B cell (primary cell): ENCODE data around the gene TREML2. TPM values are rescaled to one million over a fixed set of nuclear protein-coding genes. Genes with fewer than 3 reads are reported as not detected.

ENCODE experiments used
- ATAC-seq: fragments of 200-7000 bp; cut with Tn5 transposase; one replicate; pipeline ENCODE4 v1.10.0; 2021; ENCODE audit warnings: low read depth, mild to moderate bottlenecking, moderate number of reproducible peaks, moderate library complexity
- CTCF ChIA-PET: fragments of 350-600 bp; sonication (Branson Sonifier 250); formaldehyde crosslinking; loops from one replicate; lab custom pipeline; 2021; ENCODE audit warnings: antibody characterized with exemption, inconsistent platforms; lab: Charles Lee
- POLR2A ChIA-PET: fragments of 350-600 bp; sonication (Branson Sonifier 250); formaldehyde crosslinking; loops from one replicate; lab custom pipeline; 2021; ENCODE audit warnings: antibody characterized with exemption; lab: Charles Lee
- DNase-seq: peaks from one replicate; pipeline ENCODE4 v3.0.0; 2013
- H2AFZ ChIP-seq: 2 replicates; pipeline ENCODE4 v1.6.1; 2012; ENCODE audit warnings: mild to moderate bottlenecking, low read depth, low read length; ENCODE audit not compliant: insufficient read depth, poor library complexity, severe bottlenecking
- H3K27ac ChIP-seq, 2 donors: 1 replicate in 1 of 2; 2 replicates in 1 of 2; pipeline ENCODE4 v1.5.1; 2012 to 2013; ENCODE audit warnings: low read length in 2 of 2, mild to moderate bottlenecking in 2 of 2, moderate library complexity in 1 of 2
- H3K27me3 ChIP-seq, 4 experiments: fragments of 200-600 bp in 1 of 4; sonication (generic) in 1 of 4; replicated peaks in 1 of 4; 1 replicate in 2 of 4; 2 replicates in 2 of 4; pipeline versions ENCODE4 v1.6.1 to v1.7.0; 2013 to 2016; ENCODE audit warnings: low read length in 3 of 4, mild to moderate bottlenecking in 2 of 4, mixed read lengths in 1 of 4, moderate library complexity in 1 of 4; ENCODE audit not compliant: insufficient read depth in 4 of 4, control insufficient read depth in 3 of 4; ENCODE audit errors: control extremely low read depth in 1 of 4
- H3K36me3 ChIP-seq, 2 experiments: replicated peaks in 1 of 2; 1 replicate in 1 of 2; 2 replicates in 1 of 2; pipeline versions ENCODE4 v1.6.1 to v1.7.1; 2013; ENCODE audit warnings: low read length in 1 of 2; ENCODE audit not compliant: insufficient read depth in 2 of 2, control insufficient read depth in 1 of 2; ENCODE audit errors: control extremely low read depth in 1 of 2, extremely low read depth in 1 of 2
- H3K4me1 ChIP-seq, 2 donors: fragments of 200-600 bp in 1 of 2; sonication (generic) in 1 of 2; 1 replicate in 1 of 2; 2 replicates in 1 of 2; pipeline versions ENCODE4 v1.5.1 to v1.6.1; 2013 to 2017; ENCODE audit warnings: low read length in 2 of 2; ENCODE audit not compliant: control insufficient read depth in 2 of 2, insufficient read depth in 2 of 2
- H3K4me2 ChIP-seq: replicated peaks from 2 replicates; pipeline ENCODE3; 2012; ENCODE audit warnings: mild to moderate bottlenecking, low read depth, low read length; ENCODE audit not compliant: poor library complexity, severe bottlenecking
- H3K4me3 ChIP-seq, 5 experiments: fragments of 200-600 bp in 1 of 5; sonication (generic) in 1 of 5; 1 replicate in 3 of 5; 2 replicates in 2 of 5; pipeline versions ENCODE4 v1.5.1 to v1.7.0; 2011 to 2016; ENCODE audit warnings: low read length in 4 of 5, mild to moderate bottlenecking in 4 of 5, low read depth in 2 of 5, control low read depth in 1 of 5, moderate library complexity in 1 of 5; ENCODE audit not compliant: insufficient read depth in 1 of 5; ENCODE audit errors: control extremely low read depth in 1 of 5, extremely low read depth in 1 of 5
- H3K79me2 ChIP-seq: fragments of 200-600 bp; sonication (generic); one replicate; pipeline ENCODE4 v1.6.0; 2016; ENCODE audit warnings: low read length; ENCODE audit not compliant: control insufficient read depth, insufficient read depth
- H3K9ac ChIP-seq: fragments of 200-600 bp; sonication (generic); 2 replicates; pipeline ENCODE4 v1.6.1; 2017; ENCODE audit warnings: mild to moderate bottlenecking, low read length, moderate library complexity
- H3K9me3 ChIP-seq, 3 donors: one replicate each; pipeline versions ENCODE4 v1.6.1 to v1.7.1; 2013; ENCODE audit warnings: low read length in 2 of 3; ENCODE audit not compliant: control insufficient read depth in 2 of 3, insufficient read depth in 1 of 3; ENCODE audit errors: control extremely low read depth in 1 of 3
- H4K20me1 ChIP-seq: 2 replicates; pipeline ENCODE4 v1.6.0; 2012; ENCODE audit warnings: mild to moderate bottlenecking, low read length; ENCODE audit not compliant: insufficient read depth, control insufficient read depth, poor library complexity, severe bottlenecking
- H3K27ac Mint-ChIP-seq: one replicate; pipeline ENCODE4 v1.8.0; 2021; ENCODE audit warnings: mixed read lengths
- H3K27me3 Mint-ChIP-seq: one replicate; pipeline ENCODE4 v1.8.0; 2021; ENCODE audit warnings: mixed read lengths
- H3K4me1 Mint-ChIP-seq: one replicate; pipeline ENCODE4 v1.8.0; 2021; ENCODE audit warnings: mixed read lengths
- H3K4me3 Mint-ChIP-seq: one replicate; pipeline ENCODE4 v1.8.0; 2021; ENCODE audit warnings: mixed read lengths
- H3K9me3 Mint-ChIP-seq: one replicate; pipeline ENCODE4 v1.8.0; 2022; ENCODE audit warnings: mixed read lengths; ENCODE audit not compliant: insufficient read depth
- CTCF ChIP-seq: fragments of 200-600 bp; IDR thresholded peaks from one replicate; pipeline ENCODE4 v1.8.0; 2022; ENCODE audit warnings: antibody characterized with exemption, mild to moderate bottlenecking
- EZH2 ChIP-seq: IDR thresholded peaks from 2 replicates; pipeline ENCODE4 v1.6.1; 2012; ENCODE audit warnings: borderline replicate concordance, low read depth, mild to moderate bottlenecking, moderate library complexity, low read length; ENCODE audit not compliant: insufficient read depth, poor library complexity, severe bottlenecking
- WGBS: methylation state at CpG from one replicate; pipeline ENCODE4 v1.1.5; 2013; ENCODE audit warnings: missing lambda C conversion rate; ENCODE audit not compliant: insufficient coverage; 5-methylcytosine and 5-hydroxymethylcytosine counted together
- intact Hi-C: fragments of 100-400 bp; cut with micrococcal nuclease; formaldehyde crosslinking; loops from one replicate; pipeline ENCODE4 v1.10.0; 2022
- polyA plus RNA-seq: library from polyadenylated mRNA; depleted of rRNA; stranded (reverse); fragments of >200 nt; gene quantifications from 2 replicates; pipeline ENCODE4 v1.2.3, GENCODE V29; 2012
- small RNA-seq: library from RNA; depleted of rRNA; stranded (forward); fragments of <200 nt; gene quantifications from one replicate; pipeline ENCODE3, GENCODE V24; 2012; ENCODE audit warnings: low replicate concordance, low read depth; ENCODE audit not compliant: insufficient read length
- total RNA-seq, 2 donors: library from RNA; stranded (reverse); fragments of 120-200 nt in 1 of 2; gene quantifications; 1 replicate in 1 of 2; 2 replicates in 1 of 2; pipeline versions ENCODE4 v1.2.3 to v1.2.4, GENCODE V29; 2013 to 2022

The TREML2 gene
- total and polyA plus RNA-seq, 2 donors (not counting 1 experiment from before 2014, with no cell fraction given), result 9.6 to 51.1 TPM

GRCh38 chr6:41147917-41148316 lies 53.0 kb downstream of the TREML2 start:
- no peaks in the 10 kb centered on the region for H3K4me1 Mint-ChIP-seq
- Histone ChIP-seq H3K4me1 (no peaks in the 10 kb centered on the region), H3K36me3 (no peaks in the 10 kb centered on the region), H3K79me2 (no peaks in the 10 kb centered on the region), H3K9ac (no peak overlapping the region), H3K4me3 (no peak overlapping the region), H3K27ac (no peak overlapping the region), H4K20me1 (no peaks in the 10 kb centered on the region), H3K27me3 (no peaks in the 10 kb centered on the region), H3K4me2 (no peak overlapping the region), H2AFZ (no peak overlapping the region), H3K9me3 (no peaks in the 10 kb centered on the region)
- H3K9me3 Mint-ChIP-seq, result no peaks in the 10 kb centered on the region
- no peak overlapping the region for H3K27ac Mint-ChIP-seq
- TF ChIP-seq CTCF (no peak), EZH2 (no peak)
- WGBS, result no CpG with 5 or more reads among the region's 1 CpG
- no peak for DNase-seq
- ChIA-PET CTCF (no interaction called here), POLR2A (no interaction called here)
- H3K27me3 Mint-ChIP-seq, result no peaks in the 10 kb centered on the region
- ATAC-seq, result no peak
- intact Hi-C loops, result no loop called here
- H3K4me3 Mint-ChIP-seq, result no peak overlapping the region

Small RNA genes within 50 kb of the gene (small RNA-seq; reads per million reads assigned to genes)
- gene AL391903.2, result not detected
- gene RNA5SP207, result not detected

Other genes with a start within 250 kb of the TREML2 start
- gene UNC5CL, start 161.9 kb downstream of the TREML2 start, total RNA-seq, result 4.6 and 4.7 TPM in 2 replicates
- gene UNC5CL, start 161.9 kb downstream of the TREML2 start, polyA plus RNA-seq, result 4.5 and 5.7 TPM in 2 replicates
- not detected in 2 replicates for gene TSPO2, start 158.7 kb downstream of the TREML2 start, total RNA-seq
- not detected in 2 replicates for gene TSPO2, start 158.7 kb downstream of the TREML2 start, polyA plus RNA-seq
- not detected in 2 replicates for gene APOBEC2, start 147.9 kb downstream of the TREML2 start, total RNA-seq
- not detected in 2 replicates for gene APOBEC2, start 147.9 kb downstream of the TREML2 start, polyA plus RNA-seq
- 50.1 and 52.5 TPM in 2 replicates for gene OARD1, start 128.8 kb downstream of the TREML2 start, total RNA-seq
- gene OARD1, start 128.8 kb downstream of the TREML2 start, polyA plus RNA-seq, result 9.6 and 14.5 TPM in 2 replicates
- gene NFYA, start 128.2 kb downstream of the TREML2 start, total RNA-seq, result 41.6 and 44.3 TPM in 2 replicates
- 20.5 and 23.3 TPM in 2 replicates for gene NFYA, start 128.2 kb downstream of the TREML2 start, polyA plus RNA-seq
- gene TREML1, start 46.8 kb downstream of the TREML2 start, total RNA-seq, result not detected in 2 replicates
- 0.07 and 1.9 TPM in 2 replicates for gene TREML1, start 46.8 kb downstream of the TREML2 start, polyA plus RNA-seq
- not detected in 2 replicates for gene TREM2, start 38.0 kb downstream of the TREML2 start, total RNA-seq
- 0.33 TPM in 1 of 2 replicates, not detected in the other for gene TREM2, start 38.0 kb downstream of the TREML2 start, polyA plus RNA-seq
- gene TREML4, start 27.2 kb upstream of the TREML2 start, total RNA-seq, result not detected in 2 replicates
- 1.7 TPM in 1 of 2 replicates, not detected in the other for gene TREML4, start 27.2 kb upstream of the TREML2 start, polyA plus RNA-seq
- gene TREM1, start 85.5 kb upstream of the TREML2 start, total RNA-seq, result 0.39 TPM in 1 of 2 replicates, not detected in the other
- 1.5 and 1.9 TPM in 2 replicates for gene TREM1, start 85.5 kb upstream of the TREML2 start, polyA plus RNA-seq
- not detected in 2 replicates for gene NCR2, start 134.5 kb upstream of the TREML2 start, total RNA-seq
- gene NCR2, start 134.5 kb upstream of the TREML2 start, polyA plus RNA-seq, result not detected in 2 replicates